GM12892 (cell line): ENCODE data around the gene RTP3.

ENCODE experiments used
- POLR2A ChIP-seq: IDR thresholded peaks from 2 replicates; pipeline ENCODE4 v1.6.1; 2011; ENCODE audit warnings: low read depth, low read length, control low read depth
- TAF1 ChIP-seq: IDR thresholded peaks from 2 replicates; pipeline ENCODE4 v1.6.1; 2011; ENCODE audit warnings: low read depth, mild to moderate bottlenecking, control low read depth, low read length, borderline replicate concordance

- TF ChIP-seq POLR2A (no peak), TAF1 (no peak)
Measured at GRCh38 chr3:46471371-46471914, 26.3 kb upstream of the RTP3 start.
